Stimulated activated CD8-positive, alpha-beta memory T cell treated with anti-CD3 and anti-CD28 coated beads, Interleukin-7, amount 100 ng/mL, for 24 hours (primary cell): ENCODE data around the gene TTC39A.

Source experiments
- DNase-seq: peaks from one replicate; pipeline ENCODE4 v3.0.0-alpha.2; 2020; ENCODE audit warnings: low read depth

Gene TTC39A

DNA sequence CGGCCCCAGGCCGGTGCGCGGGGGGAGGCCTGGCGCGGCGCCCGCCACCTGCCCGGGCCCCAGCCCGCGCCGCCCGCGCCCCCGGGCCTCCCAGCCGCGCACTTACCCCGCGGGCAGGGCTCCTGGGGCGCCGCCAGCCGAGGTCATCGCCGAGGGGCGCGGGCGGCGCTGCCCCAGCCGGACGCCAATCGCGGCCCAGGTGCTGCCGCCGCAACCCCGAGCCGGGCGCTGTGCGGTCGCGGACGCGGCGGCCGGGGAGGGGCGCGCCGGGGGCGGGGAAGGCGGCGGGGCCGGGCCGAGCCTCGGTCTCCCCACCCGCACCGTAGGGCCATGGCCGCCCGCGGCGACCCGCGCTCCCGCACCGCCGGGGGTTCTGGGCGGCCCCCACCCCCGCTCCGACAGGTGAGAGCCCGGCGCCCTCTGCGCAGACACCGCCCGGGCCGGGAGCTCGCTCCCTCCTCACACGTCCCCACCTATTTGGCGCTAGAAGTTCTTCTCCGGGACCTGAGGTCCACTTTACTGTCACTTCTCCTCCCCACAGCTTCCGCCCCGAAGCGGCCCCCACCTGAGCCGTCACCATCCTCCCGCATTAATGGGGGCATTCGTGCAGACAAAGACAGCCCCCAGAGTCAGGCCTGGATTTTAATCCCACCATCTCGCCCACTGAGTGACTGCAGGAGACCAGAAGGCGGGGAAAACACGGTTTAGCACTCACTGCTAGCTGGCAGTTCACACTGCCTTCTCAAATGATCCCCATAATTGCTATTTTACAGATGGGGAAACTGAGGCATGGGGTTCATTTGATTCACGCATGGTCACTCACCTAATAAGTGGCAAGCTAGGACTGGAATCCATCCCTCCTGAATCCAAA, at the start of gene TTC39A:
Gene TTC39A (minus strand): TSS at position 232 of the 871 bp plus-strand sequence. CDS start 85 bp downstream, at position 147.
- no peak for DNase-seq

GRCh38 chr1:51378871-51379270, 48.5 kb upstream of the TTC39A start:
- DNase-seq = no peak

- DNase-seq = no peak
Measured at GRCh38 chr1:51373898-51374297, 43.5 kb upstream of the TTC39A start.

- no peak for DNase-seq
Measured at GRCh38 chr1:51372561-51372960, 42.2 kb upstream of the TTC39A start.

DNA sequence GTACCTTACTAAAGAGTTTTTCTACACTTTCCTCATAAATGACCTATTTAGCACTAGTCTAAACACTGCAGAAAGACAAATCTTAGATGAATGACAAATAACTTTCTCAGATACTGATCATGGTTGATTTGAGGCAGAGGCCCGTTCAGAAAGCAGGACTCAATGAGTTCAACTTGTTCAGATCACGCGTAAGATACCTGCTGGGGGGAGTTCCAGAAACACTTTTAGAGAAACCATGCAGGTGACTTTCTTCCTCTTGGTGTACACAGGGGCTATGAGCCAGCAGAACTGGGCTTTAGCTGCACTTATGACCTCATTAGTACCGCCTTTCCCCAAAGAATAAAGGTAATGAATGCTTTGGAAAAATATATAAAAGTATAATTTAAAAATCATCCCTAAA, 38.8 kb upstream of the TTC39A start:
- DNase-seq = no peak

- DNase-seq = no peak
Measured at GRCh38 chr1:51365774-51366173, 35.4 kb upstream of the TTC39A start.

DNA sequence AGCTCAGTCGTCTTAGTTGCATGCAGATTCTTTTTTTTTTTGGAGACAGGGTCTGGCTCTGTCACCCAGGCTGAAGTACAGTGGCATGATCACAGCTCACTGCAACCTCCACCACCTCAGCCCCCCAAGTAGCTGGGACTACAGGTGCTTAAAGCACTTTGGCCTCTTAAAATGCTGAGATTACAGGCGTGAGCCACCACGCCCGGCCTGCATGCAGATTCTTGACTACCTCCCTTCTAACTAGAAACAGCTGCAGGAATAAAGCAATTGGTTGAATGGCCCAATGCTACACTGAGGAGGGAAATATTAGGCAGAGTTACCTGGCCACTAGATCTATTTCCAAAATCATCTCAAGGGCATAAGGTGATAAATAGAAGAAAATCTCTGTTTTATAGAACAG, 29.5 kb upstream of the TTC39A start:
- no peak for DNase-seq

DNA sequence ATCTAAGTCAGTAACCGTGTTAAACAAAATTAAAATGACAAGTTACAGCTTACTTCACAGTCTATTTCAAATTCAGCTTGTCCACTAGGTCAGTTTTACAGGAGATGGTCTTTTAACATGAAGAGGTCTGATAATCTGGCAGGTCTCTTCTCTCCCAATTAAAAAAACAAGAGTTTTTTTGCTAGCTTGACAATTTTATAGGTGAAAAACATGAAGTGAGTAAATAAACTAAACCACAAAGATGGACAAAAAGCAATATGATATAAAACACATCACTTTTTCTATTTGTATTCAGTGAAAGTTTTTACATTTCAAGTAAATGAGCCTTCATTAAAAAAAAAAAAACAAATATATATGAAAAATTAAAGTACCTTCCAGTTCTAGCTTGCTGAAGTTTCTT, 25.0 kb upstream of the TTC39A start:
- DNase-seq = no peak

- no peak for DNase-seq
Measured at GRCh38 chr1:51354416-51354815, 24.1 kb upstream of the TTC39A start.

DNA sequence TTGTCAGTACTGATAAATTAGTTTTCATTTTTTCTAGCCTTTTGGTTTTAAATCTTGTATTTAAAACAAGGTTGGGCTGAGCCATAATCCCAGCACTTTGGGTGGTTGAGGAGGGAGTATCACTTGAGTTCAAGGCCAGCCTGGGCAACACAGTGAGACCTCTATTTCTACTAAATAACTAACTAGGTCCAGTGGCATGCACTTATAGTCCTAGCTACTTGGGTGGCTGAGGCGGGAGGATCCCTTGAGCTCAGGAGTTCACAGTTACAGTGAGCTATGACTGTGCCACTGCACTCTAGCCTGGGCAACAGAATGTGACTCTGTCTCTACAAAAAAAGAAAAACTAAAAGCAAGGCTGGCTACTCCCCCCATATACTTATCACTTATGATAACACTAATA, 21.5 kb upstream of the TTC39A start:
- no peak for DNase-seq

- DNase-seq = no peak
Measured at GRCh38 chr1:51349862-51350261, 19.5 kb upstream of the TTC39A start.

DNA sequence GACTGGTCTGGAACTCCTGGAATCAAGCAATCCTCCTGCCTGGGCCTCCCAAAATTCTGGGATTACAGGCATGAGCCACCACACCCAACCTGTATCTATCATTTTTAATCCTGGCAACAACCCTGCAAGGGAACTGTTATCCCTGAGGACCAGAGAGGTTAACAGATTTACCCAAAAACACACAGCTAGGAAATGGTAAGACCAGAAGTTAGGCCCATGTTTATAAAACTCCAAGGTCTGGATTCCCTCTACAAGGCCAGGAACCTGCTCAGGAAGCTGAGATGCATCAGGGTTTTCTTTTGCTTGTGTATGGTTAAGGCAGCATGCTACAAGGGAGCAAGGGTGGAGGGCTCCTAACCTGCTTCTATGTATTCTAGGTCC, 17.8 kb upstream of the TTC39A start:
- DNase-seq = no peak

DNA sequence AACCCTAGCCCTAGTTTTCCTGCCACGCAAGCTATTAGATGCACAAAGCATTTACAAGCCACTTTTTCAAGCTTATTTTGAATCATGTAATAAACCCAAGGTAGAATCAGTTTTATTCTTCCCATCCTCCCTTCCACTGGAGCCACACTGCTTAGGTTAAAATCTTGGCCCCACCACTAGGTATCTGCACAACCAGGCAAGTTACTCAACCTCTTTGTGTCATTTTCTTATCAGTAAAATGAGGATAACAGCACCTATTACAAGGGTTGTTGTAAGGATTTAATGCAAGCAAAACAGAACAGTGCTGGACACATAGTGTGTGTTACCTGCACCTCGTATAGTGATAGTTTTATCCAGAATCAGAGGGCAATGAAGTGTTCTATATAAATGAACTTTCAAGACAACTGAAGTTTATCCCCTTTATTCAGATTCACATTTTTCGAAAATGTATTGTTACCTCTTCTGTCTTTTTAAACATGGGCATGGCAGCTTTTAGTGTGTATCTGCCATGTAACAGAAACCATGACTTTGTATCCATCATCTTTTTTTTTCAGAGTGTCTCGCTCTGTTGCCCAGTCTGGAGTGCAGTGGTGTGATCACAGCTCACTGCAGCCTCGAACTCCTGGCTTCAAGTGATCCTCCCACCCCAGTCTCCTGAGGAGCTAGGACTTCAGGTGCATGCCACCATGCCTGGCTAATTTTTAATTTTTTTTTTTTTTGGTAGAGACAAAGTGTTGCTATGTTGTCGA, 17.2 kb upstream of the TTC39A start:
- DNase-seq = no peak

- DNase-seq = no peak
Measured at GRCh38 chr1:51346086-51346942, 16.0 kb upstream of the TTC39A start.

DNA sequence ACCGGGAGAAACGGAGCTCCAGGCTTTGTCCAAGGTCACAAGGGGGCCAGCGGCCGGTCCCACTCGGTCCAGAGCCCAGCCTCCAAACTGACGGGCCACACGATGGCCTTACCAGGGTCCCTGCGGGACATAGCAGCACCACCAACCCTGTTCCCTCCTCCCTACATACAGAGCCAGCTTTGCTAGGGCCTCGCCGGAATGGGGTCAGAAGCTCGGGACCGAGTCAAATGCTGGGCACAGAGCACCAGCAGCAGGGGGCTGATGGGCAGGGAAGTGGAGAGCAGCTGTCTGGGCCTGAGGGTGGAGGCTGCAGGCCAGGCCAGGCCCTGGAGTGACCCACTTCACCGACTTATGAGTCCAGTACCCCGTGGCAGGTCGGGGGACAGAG, 14.9 kb upstream of the TTC39A start:
- DNase-seq = no peak

- no peak for DNase-seq
Measured at GRCh38 chr1:51344602-51345299, 14.4 kb upstream of the TTC39A start.

- DNase-seq = no peak
Measured at GRCh38 chr1:51344276-51344601, 13.9 kb upstream of the TTC39A start.

GRCh38 chr1:51343624-51344023, 13.3 kb upstream of the TTC39A start:
- no peak for DNase-seq

DNA sequence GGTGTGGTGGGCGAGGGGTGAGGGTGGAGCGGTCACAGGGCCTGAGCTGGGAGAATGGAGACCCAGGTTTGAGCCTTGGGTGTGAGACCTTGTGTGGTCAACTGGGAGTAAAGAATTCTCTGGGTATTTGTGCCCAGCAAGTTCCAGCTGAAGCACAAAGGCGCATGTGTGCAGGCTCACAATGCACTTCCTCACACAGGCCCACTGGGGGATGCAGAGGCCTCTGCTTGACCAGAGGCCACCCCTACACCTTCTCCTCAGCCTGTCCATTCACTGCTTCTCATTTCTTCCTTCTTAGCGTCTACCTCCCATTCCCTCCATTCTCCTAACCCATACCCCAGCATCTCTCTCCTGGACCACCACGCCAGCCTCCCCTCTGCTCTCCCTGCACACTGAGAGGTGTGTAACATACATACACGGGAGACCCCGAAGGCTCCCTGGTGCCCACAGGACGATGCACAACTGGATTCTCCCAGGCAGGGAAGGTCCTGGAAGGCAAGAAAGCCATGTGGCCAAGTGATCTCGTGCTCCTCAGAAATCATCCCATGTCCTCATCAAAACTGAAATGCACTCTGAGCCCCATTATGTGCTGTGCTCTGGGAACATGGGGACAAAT, 12.3 kb upstream of the TTC39A start:
- DNase-seq = no peak

GRCh38 chr1:51341876-51342496, 11.6 kb upstream of the TTC39A start:
- no peak for DNase-seq

DNA sequence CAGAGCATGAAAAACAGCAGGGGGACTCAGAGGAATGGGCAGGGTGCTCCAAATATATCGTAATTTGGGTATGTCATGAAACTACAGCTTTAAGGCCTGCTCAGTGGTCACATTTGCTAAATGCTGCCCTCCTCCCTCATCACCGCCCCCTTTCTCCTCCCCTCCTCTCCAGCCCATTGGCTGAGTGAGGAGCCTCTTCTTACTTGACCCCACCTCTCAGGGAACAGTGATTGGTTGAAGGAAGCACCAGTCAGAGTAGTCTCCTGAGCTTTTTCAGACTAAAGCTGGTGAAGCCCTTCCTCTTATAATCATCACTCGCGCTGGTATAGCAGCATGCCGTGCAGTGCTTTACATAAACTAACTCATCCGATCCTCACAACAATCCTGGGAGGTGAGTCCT, 10.0 kb upstream of the TTC39A start:
- no peak for DNase-seq
